Suprapubic skin (tissue), 4 donors: ENCODE results near the gene CNTFR.

ENCODE experiments used
- CTCF ChIP-seq, 2 donors: fragments of 200-600 bp in 1 of 2; fragments of 450-650 bp in 1 of 2; sonication (generic) in 1 of 2; IDR thresholded peaks; one replicate each; pipeline ENCODE4 v1.5.1; 2016 to 2019; ENCODE audit warnings: antibody characterized with exemption in 2 of 2, mild to moderate bottlenecking in 1 of 2, moderate library complexity in 1 of 2
- EP300 ChIP-seq: sonication (generic); formaldehyde crosslinking; IDR thresholded peaks from one replicate; pipeline ENCODE4 v1.6.1; 2017; ENCODE audit warnings: antibody characterized with exemption
- POLR2A ChIP-seq, 2 donors: fragments of 450-650 bp; IDR thresholded peaks; one replicate each; pipeline ENCODE4 v1.6.1; 2017; ENCODE audit warnings: antibody characterized with exemption in 2 of 2, mild to moderate bottlenecking in 2 of 2, moderate library complexity in 2 of 2
- POLR2AphosphoS5 ChIP-seq, 3 donors: sonication (generic); formaldehyde crosslinking; IDR thresholded peaks; one replicate each; pipeline ENCODE4 v1.6.1; 2017; ENCODE audit warnings: antibody characterized with exemption in 3 of 3

GRCh38 chr9:34576597-34577399, 12.7 kb downstream of the CNTFR start:
- TF ChIP-seq POLR2AphosphoS5 (IDR thresholded peaks at IDR 0.05) (no peak), POLR2A (IDR thresholded peaks at IDR 0.05) (no peak), CTCF (IDR thresholded peaks at IDR 0.05) (no peak), EP300 (no peak)
